Measurements from ENCODE around the gene LRP1.
A peak's percentile ranks its signal among the peaks of the same experiment; 100 is the strongest.

The LRP1 gene

GRCh38 chr12:57237932-57238853 is 109.9 kb downstream of the LRP1 start:
- no peak for DNase-seq (ENCODE audit: low read depth)

GRCh38 chr12:57238854-57239554 is 110.7 kb downstream of the LRP1 start:
- peak; percentile 55 for DNase-seq (ENCODE audit: low read depth)

GRCh38 chr12:57239587-57240065 is 111.3 kb downstream of the LRP1 start:
- no peak for DNase-seq (ENCODE audit: low read depth)

GRCh38 chr12:57240066-57240921 is 112.0 kb downstream of the LRP1 start:
- DNase-seq (ENCODE audit: low read depth): no peak

GRCh38 chr12:57240926-57241401 is 112.7 kb downstream of the LRP1 start:
- DNase-seq (ENCODE audit: low read depth): no peak

GRCh38 chr12:57241402-57242310 is 113.4 kb downstream of the LRP1 start:
- DNase-seq (ENCODE audit: low read depth): no peak

GRCh38 chr12:57242329-57242690 is 114.0 kb downstream of the LRP1 start:
- DNase-seq (ENCODE audit: low read depth): no peak

GRCh38 chr12:57242691-57243454 is 114.6 kb downstream of the LRP1 start:
- DNase-seq (ENCODE audit: low read depth): no peak

GRCh38 chr12:57243521-57244311 is 115.4 kb downstream of the LRP1 start:
- DNase-seq (ENCODE audit: low read depth): peak; percentile 29

GRCh38 chr12:57244312-57244696 is 116.0 kb downstream of the LRP1 start:
- DNase-seq (ENCODE audit: low read depth): no peak

- no peak for DNase-seq (ENCODE audit: low read depth)
These were observed 118.8 kb downstream of the LRP1 start for GRCh38 chr12:57247041-57247440.

- DNase-seq (ENCODE audit: low read depth): no peak
These were observed 120.9 kb downstream of the LRP1 start for GRCh38 chr12:57248934-57249742.

- DNase-seq (ENCODE audit: low read depth): no peak
These were observed 122.3 kb downstream of the LRP1 start for GRCh38 chr12:57250541-57250940.

- DNase-seq (ENCODE audit: low read depth): no peak
These were observed 122.7 kb downstream of the LRP1 start, which contains the start of gene STAC3 for GRCh38 chr12:57250956-57251355. Gene STAC3 (minus strand): TSS chr12:57251187. CDS start chr12:57249636, 1,551 bp downstream.

GRCh38 chr12:57254506-57255280 is 126.4 kb downstream of the LRP1 start:
- DNase-seq (ENCODE audit: low read depth): no peak

GRCh38 chr12:57255916-57256315 is 127.6 kb downstream of the LRP1 start:
- DNase-seq (ENCODE audit: low read depth): no peak

All from amniotic epithelial cell (primary cell).